ENCODE data around the gene SLC16A4.
A peak's percentile ranks its signal among the peaks of the same experiment; 100 is the strongest.

SLC16A4 gene

GRCh38 chr1:110361856-110362255 lies 29.0 kb downstream of the SLC16A4 start:
- no peak for DNase-seq

- DNase-seq, result no peak
Observed at GRCh38 chr1:110360431-110360830, 30.4 kb downstream of the SLC16A4 start.

- no peak for DNase-seq
Observed at GRCh38 chr1:110356379-110356778, 34.4 kb downstream of the SLC16A4 start.

DNA sequence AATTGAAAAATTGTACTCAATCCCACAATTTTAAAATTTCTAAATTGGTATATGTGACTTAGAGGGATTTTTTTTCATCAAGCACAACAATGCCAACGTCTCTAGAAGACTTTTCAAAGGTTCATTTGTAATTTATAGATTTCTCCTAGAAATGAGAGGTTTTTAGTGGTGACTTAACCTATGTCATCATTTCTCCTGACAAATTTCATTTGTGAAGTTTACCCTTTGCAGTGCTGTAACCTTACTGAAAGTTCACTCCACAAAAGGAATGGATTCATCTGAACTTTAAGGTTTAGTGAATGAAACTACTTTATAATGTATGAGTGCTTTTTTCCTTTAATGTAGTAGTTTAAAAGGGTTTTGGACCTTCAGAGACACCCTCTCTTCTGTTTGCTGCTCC lies 35.5 kb downstream of the SLC16A4 start:
- DNase-seq, result no peak

GRCh38 chr1:110350360-110350759 lies 40.5 kb downstream of the SLC16A4 start:
- DNase-seq, result no peak

DNA sequence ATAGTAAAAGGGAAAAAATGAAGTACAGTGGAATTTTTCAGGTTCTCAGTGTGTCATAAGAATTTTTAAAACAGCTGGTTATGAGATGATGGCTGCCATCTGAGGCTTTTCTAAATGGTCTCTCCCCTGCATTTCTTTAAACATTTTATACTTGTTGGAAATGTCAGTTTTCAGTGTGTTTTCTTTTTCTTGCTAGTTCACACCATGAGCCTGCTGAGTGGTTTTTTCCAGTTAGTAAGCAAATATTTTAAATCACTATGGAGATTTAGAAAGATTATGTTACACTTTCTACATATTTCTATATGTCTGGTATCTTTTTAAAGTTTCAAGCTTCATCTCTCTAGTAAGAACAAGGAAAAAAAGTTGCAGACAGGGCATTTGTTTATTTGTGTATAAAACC lies 42.1 kb downstream of the SLC16A4 start:
- no peak for DNase-seq

GRCh38 chr1:110348050-110348449 lies 42.8 kb downstream of the SLC16A4 start:
- no peak for DNase-seq

- no peak for DNase-seq
Observed at GRCh38 chr1:110347182-110347893, 43.5 kb downstream of the SLC16A4 start.

DNA sequence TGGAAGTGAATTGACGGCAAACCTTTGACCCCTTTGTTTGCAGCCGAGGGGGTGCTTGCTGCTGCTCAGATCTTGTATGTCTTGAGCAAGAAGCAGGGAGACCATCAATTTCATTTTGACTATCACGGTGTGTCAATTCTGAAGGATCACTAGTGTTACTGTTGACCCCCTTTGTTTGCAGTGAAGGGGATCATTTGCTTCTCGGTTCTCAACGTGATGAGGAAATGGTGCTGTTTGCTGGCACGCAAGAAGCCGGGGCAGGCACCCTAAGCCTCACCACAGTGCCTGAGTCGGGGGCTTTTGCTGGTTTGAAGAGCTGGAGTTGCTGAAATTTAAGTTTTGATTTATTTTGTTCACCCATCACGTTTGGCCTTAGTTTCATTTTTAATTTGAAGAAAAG lies 44.1 kb downstream of the SLC16A4 start:
- DNase-seq, result no peak

DNA sequence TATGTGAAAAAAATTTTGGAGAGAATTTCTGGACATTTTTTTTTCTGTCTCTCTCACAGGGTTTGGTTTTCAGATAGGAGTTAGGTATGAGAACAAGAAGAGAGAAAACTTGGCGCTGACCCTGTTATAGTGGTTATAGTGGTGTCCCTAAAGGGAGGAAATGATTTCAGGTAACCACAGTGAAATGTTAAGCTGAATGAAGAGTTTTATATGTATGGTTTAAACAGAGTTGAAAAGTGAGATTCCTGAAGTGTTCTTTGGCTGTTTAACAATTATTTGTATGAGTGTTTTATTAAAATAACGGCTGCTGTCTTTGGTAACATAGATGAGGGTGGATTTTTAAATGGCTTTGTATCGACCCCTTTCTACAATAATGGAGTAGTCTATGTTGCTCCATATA lies 45.3 kb downstream of the SLC16A4 start:
- DNase-seq, result no peak

GRCh38 chr1:110344152-110344551 lies 46.7 kb downstream of the SLC16A4 start:
- no peak for DNase-seq

- no peak for DNase-seq
Observed at GRCh38 chr1:110343249-110343648, 47.6 kb downstream of the SLC16A4 start.

DNA sequence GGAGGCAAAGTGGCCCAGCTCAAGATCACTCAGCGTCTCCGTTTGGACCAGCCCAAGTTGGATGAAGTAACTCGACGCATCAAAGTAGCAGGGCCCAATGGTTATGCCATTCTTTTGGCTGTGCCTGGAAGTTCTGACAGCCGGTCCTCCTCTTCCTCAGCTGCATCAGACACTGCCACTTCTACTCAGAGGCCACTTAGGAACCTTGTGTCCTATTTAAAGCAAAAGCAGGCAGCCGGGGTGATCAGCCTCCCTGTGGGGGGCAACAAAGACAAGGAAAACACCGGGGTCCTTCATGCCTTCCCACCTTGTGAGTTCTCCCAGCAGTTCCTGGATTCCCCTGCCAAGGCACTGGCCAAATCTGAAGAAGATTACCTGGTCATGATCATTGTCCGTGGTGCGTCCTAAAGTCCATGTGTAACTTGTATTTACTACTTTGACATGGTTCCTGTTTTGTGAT lies 48.9 kb downstream of the SLC16A4 start:
- DNase-seq, result no peak

- no peak for DNase-seq
Observed at GRCh38 chr1:110341146-110341871, 49.5 kb downstream of the SLC16A4 start.

DNA sequence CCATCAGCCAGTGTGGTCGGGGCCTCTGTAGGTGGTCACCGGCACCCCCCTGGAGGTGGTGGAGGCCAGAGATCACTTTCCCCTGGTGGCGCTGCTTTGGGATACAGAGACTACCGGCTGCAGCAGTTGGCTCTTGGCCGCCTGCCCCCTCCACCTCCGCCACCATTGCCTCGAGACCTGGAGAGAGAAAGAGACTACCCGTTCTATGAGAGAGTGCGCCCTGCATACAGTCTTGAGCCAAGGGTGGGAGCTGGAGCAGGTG lies 50.7 kb downstream of the SLC16A4 start:
- no peak for DNase-seq

GRCh38 chr1:110339407-110340206 lies 51.2 kb downstream of the SLC16A4 start:
- peak; percentile 96 for DNase-seq

- peak; percentile 95 for DNase-seq
Observed at GRCh38 chr1:110338886-110339406, 51.9 kb downstream of the SLC16A4 start, which contains the start of gene RBM15. Gene RBM15, plus strand, starts transcription at chr1:110339377. Its CDS starts 29 bp downstream, at chr1:110339406.

- peak; percentile 100 for DNase-seq
Observed at GRCh38 chr1:110338309-110338885, 52.4 kb downstream of the SLC16A4 start.

- DNase-seq, result no peak
Observed at GRCh38 chr1:110337704-110338308, 53.0 kb downstream of the SLC16A4 start.

DNA sequence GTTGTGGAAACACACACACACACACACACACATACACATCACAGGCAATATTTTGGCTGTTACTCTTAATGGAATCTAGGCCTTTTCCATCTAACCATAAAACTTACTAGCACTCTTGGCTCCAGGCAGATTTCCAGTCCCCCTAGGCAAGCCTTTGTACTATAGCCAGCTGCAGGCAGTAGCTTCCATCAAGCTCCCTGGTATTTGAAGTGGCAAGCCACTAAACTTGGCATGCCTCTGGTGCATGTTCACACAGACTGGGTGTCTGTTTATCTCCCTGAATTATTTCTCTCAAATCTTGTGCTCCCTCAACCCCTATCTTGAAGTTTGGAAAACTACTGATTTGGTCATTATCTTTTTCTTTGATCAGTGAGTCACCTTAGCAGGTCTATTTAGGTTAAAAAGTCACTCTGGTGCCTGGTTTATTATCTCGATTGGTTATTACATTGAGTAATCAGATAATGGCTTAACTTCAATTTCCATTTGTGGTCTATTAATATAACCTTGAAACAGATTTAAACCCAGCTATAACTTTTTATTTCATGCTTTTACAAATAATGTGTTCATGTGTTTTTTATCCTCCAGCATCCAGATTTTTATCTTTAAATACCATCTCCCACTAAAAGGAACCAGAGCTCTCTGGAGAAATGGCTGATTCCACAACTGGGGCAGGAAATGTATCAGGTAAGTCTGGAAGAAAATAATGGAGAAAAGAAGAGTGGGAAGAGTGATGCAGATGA lies 54.4 kb downstream of the SLC16A4 start:
- DNase-seq, result no peak

GRCh38 chr1:110335265-110335664 lies 55.6 kb downstream of the SLC16A4 start:
- no peak for DNase-seq
